GF-D8 (cell line): ENCODE results near the gene RPS15.

Source experiments
- DNase-seq: peaks from one replicate; lab custom pipeline; 2025; lab: John Stamatoyannopoulos, UW

RPS15 gene

DNA sequence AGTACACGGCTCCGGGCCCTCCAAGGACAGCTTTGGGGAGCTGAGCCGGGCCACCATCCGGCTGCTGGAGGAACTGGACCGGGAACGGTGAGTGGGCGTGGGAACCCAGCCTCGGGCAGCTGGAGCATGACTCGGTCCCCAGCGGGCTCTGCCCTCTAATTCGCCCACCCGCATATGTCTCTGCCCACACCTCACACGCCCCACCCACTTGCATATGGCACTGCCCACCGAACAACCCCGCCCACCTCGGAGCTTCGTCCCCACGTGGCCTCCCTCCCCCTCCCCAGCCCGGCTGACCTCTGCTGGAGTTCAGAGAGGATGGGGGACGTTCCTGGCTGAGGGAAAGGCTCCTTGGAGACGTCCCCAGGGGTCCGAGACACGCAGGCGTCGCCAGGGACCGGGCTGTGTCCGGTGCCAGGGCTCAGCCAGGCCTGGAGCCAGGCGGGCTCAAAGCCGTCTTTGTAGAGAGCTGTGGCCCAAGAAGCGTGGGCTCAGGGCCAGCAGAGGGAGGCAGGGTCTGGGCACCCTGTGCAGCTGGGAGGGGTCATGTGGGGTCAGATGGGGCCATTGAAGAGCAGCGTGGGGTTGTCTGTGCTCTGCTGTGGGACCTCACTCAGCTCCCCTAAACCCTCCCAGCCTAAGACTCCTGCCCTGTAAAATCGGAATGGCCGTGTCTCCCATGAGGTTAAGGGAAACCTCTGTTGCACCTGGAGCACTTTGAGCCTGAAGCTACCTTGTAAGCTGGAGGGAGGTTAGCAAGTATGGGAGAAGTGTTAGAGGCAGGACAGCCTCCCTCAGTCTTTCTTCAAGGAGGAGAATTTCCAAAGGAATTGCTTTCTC is 15.5 kb downstream of the RPS15 start:
- no peak for DNase-seq

DNA sequence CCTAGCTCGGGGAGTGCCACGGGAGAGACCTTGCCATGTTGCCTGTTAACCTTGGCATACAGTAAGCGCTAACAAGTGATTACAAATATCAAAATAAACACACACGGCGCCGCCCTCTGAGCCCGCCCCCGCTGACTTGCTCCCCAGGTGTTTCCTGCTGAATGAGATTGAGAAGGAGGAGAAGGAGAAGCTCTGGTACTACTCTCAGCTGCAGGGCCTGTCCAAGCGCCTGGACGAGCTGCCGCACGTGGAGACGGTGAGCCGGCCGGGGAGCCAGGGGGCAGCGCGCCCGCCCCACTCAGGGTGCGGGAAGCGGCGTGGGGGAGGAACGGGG is 16.8 kb downstream of the RPS15 start:
- DNase-seq, result peak; percentile 71

DNA sequence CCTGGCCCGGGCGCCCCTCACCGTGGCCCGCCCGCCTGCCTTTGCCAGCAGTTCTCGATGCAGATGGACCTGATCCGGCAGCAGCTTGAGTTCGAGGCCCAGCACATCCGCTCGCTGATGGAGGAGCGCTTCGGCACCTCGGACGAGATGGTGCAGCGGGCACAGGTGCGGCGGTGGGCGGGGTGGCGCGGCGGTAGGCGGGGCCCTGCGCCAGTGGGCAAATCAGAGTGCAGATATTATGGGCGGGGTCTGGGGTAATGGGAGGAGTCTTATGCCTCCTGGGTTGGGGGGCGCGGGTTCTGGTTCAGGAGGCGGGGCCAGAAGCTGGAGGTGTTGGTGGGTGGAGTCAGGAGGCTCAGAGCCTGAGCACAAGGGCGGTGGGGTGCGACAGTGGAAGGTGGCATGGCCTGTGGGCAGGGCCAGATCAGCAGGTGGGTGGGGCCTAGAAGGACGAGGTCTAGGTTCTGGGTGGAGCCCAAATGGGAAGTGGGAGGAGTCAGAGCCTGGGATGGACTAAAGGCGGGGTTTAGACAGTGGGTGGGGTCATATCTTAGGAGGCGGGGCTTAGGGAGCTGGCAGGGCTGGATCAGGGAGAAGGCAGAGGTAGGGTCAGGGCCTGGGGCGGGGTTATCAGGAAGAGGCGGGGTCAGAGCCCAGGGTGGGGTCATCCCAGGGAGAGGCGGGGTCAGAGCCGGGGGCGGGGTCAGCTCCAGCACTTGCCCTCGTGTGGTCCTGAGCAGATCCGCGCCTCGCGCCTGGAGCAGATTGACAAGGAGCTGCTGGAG is 17.3 kb downstream of the RPS15 start:
- DNase-seq, result peak; percentile 76

DNA sequence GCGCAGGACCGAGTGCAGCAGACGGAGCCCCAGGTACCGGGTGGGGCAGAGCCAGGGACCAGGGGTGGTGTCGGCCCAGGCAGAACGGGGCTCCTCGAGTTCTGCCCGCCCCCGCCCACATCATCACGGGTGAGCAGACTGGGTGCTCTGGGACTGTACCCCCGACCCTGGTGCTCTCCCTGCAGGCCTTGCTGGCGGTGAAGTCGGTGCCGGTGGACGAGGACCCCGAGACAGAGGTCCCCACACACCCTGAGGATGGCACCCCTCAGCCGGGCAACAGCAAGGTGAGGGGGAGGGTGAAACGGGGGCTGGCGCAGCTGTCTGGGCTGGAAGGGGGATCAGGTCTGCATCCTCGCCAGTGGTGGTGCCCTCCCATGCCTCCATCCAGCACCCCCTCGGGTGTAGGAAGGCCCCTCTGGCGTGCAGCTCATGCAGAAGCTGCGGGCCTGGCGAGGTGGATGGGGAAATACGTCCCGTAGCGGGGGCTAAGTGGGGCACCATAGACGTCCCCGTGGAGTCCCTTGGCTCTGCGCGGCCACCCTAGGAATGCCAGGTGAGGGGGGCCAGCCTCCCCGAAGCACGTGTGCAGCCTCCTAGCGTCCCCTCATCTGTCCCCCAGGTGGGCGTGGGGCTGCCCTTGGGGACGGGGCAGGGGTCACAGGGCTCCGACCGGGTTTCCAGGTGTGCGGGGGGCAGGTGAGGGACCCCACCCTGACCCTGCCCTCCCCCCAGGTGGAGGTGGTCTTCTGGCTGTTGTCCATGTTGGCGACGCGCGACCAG is 18.1 kb downstream of the RPS15 start:
- no peak for DNase-seq

DNA sequence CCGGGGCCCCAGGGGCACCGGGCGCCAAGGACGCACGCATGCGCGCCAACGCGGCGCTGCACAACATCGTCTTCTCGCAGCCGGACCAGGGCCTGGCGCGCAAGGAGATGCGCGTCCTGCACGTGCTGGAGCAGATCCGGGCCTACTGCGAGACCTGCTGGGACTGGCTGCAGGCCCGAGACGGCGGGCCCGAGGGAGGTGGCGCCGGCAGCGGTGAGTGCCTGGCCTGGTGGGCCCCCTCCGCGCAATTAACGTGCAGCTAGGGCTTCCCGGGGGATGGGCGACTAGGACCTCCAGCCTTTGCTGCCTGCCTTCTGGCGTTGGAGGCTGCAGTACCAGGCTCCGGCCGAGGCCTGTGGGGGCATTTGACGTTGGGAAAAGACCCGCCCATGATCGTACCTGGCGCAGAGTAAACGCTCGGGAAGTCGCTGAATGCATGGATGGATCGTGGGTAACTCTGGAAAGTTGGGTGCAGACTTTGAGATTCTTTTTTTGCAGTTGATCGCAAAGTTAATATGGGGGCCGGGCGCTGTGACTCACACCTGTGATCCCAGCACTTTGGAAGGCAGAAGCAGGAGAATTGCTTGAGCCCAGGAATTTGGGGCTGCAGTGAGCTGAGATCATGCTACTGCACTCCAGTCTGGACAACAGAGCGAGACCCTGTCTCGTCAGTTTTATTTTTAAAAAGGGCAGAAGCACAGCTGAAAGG is 19.0 kb downstream of the RPS15 start:
- no peak for DNase-seq

DNA sequence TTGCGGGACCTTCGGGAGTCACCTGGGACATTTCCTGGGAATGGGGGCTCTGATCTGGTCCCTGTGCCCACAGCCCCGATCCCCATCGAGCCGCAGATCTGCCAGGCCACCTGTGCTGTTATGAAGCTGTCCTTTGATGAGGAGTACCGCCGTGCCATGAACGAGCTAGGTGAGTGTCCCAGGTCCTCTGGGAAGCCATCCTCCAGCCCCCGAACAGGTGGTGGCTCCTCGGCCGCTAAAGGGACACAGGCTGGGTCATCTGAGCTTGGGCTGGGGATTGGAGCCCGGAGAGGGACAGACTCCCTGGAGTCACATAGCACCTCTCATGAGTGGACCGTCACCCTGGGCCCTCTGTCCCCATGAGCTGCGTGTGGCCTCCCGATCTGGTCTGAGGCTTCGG is 19.7 kb downstream of the RPS15 start:
- DNase-seq, result no peak

DNA sequence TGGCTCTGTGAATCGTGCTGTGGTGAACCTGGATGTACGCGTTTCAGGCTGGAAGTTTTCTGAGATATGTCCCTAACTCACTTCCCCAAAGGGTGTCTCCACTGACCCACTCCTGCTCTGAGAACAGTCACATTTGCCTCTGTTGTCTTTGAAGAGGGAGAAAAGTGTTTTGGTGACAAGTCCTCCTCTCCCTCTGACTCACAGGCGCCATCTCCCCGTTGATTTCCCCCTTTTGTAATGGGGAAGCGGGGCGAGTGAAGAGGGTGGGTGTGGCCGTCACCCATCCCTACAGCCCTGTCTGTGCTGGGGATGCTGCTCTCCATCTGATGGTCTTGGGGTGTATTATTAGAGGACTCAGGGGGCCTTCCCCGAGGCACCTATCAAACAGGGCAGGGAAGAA is 21.3 kb downstream of the RPS15 start:
- no peak for DNase-seq

DNA sequence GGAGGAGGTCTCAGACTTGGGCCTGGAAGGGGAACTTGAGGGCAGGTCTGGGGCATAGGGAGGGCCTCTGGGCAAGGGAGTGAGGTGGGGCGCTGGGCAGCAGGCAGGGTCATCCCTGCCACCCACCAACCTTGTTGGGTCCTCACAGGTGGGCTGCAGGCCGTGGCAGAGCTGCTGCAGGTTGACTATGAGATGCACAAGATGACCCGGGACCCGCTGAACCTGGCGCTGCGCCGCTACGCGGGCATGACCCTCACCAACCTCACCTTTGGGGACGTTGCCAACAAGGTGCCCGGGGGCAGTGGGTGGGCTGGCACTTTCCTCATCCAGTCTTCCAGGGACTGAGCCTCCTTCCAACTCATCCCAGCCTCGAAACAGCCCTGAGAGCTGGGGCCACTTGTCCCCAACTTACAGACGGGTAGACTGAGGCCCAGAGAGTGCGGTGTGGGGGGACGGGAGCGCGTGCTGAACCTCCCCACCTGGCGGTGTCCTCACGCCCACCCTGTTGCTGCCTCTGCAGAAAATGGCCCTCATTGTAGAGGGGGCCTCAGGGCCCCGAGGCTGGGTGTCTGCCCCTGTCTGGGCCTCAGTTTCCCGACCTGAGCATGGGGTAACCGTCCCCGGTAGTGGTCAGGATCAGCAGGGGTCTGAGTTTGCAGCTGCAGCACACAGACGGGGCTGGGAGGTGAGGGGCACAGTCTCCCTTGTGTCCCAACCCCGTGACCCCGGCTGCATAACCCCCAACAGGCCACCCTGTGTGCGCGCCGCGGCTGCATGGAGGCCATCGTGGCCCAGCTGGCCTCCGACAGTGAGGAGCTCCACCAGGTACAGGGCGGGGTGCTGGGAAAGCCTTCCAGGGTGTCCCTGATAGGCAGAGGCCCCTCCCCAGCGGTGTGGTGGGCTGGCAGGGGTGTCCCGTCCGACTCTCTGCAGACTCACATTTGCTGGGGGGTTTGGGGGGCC is 22.1 kb downstream of the RPS15 start:
- DNase-seq, result no peak

DNA sequence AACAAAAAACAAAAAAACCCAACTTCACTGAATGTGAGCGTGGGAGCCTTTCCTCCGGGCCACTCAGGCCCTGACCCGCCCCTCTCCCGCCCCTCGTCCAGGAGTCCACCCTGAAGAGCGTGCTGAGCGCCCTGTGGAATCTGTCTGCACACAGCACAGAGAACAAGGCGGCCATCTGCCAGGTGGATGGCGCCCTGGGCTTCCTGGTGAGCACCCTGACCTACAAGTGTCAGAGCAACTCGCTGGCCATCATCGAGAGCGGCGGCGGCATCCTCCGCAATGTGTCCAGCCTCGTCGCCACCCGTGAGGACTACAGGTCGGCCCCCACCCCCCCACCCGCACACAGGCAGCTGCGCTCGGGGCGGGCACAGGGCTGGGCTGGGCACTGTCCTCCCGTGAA is 23.7 kb downstream of the RPS15 start:
- no peak for DNase-seq

DNA sequence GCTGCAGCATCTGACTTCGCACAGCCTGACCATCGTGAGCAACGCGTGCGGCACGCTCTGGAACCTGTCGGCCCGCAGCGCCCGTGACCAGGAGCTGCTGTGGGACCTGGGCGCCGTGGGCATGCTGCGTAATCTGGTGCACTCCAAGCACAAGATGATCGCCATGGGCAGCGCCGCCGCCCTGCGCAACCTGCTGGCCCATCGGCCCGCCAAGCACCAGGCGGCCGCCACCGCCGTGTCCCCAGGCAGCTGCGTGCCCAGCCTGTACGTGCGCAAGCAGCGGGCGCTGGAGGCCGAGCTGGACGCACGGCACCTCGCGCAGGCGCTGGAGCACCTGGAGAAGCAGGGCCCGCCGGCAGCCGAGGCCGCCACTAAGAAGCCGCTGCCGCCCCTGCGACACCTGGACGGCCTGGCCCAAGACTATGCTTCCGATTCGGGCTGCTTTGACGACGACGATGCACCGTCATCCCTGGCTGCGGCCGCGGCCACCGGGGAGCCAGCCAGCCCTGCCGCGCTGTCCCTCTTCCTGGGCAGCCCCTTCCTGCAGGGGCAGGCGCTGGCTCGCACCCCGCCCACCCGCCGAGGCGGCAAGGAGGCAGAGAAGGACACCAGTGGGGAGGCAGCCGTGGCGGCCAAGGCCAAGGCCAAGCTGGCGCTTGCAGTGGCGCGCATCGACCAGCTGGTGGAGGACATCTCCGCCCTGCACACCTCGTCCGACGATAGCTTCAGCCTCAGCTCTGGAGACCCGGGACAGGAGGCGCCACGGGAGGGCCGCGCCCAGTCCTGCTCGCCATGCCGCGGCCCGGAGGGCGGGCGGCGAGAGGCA is 27.2 kb downstream of the RPS15 start:
- no peak for DNase-seq

DNA sequence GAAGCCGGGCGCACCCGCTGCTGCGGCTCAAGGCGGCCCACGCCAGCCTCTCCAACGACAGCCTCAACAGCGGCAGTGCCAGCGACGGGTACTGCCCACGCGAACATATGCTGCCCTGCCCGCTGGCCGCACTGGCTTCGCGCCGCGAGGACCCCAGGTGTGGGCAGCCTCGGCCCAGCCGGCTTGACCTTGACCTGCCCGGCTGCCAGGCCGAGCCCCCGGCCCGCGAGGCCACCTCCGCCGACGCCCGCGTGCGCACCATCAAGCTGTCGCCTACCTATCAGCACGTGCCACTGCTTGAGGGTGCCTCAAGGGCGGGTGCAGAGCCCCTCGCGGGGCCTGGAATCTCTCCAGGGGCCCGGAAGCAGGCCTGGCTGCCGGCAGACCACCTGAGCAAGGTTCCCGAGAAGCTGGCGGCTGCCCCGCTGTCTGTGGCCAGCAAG is 27.8 kb downstream of the RPS15 start:
- DNase-seq, result no peak

DNA sequence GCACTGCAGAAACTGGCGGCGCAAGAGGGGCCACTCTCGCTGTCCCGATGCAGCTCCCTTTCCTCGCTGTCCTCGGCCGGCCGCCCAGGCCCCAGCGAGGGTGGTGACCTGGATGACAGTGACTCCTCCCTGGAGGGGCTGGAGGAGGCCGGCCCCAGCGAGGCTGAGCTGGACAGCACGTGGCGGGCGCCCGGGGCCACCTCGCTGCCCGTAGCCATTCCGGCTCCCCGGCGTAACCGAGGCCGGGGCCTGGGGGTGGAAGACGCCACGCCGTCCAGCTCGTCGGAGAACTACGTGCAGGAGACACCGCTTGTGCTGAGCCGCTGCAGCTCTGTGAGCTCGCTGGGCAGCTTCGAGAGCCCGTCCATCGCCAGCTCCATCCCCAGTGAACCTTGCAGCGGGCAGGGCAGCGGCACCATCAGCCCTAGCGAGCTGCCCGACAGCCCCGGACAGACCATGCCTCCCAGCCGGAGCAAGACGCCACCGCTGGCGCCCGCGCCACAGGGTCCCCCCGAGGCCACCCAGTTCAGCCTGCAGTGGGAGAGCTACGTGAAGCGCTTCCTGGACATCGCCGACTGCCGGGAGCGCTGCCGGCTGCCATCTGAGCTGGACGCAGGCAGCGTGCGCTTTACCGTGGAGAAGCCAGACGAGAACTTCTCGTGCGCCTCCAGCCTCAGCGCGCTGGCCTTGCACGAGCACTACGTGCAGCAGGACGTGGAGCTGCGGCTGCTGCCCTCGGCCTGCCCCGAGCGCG is 28.4 kb downstream of the RPS15 start:
- DNase-seq, result no peak

DNA sequence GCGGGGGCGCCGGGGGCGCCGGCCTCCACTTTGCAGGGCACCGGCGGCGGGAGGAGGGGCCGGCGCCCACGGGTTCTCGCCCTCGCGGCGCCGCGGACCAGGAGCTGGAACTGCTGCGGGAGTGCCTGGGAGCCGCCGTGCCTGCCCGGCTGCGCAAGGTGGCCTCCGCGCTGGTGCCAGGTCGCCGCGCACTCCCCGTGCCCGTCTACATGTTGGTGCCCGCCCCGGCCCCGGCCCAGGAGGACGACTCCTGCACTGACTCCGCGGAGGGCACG is 29.0 kb downstream of the RPS15 start:
- no peak for DNase-seq

DNA sequence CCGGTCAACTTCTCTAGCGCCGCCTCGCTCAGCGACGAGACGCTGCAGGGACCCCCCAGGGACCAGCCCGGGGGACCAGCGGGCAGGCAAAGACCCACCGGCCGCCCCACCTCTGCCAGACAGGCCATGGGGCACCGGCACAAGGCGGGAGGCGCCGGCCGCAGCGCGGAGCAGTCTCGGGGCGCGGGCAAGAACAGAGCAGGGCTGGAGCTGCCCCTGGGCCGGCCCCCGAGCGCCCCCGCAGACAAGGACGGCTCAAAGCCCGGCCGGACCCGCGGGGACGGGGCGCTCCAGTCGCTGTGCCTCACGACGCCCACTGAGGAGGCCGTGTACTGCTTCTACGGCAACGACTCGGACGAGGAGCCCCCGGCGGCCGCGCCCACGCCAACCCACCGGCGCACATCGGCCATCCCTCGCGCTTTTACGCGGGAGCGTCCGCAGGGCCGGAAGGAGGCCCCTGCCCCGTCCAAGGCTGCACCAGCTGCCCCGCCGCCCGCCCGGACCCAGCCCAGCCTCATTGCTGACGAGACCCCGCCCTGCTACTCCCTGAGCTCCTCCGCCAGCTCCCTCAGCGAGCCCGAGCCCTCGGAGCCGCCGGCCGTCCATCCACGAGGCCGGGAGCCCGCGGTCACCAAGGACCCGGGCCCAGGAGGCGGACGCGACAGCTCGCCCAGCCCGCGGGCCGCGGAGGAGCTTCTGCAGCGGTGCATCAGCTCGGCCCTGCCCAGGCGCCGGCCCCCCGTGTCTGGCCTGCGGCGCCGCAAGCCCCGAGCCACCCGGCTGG is 29.5 kb downstream of the RPS15 start:
- no peak for DNase-seq

DNA sequence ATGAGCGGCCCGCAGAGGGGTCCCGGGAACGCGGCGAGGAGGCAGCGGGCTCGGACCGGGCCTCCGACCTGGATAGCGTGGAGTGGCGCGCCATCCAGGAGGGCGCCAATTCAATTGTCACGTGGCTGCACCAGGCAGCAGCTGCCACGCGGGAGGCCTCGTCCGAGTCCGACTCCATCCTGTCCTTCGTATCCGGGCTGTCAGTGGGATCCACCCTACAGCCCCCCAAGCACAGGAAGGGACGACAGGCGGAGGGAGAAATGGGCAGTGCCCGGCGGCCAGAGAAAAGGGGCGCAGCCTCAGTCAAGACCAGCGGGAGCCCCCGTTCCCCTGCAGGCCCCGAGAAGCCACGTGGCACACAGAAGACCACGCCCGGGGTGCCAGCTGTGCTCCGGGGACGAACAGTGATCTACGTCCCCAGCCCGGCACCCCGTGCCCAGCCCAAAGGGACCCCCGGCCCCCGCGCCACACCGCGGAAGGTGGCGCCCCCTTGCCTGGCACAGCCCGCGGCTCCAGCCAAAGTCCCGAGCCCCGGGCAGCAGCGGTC is 30.2 kb downstream of the RPS15 start:
- peak; percentile 19 for DNase-seq

DNA sequence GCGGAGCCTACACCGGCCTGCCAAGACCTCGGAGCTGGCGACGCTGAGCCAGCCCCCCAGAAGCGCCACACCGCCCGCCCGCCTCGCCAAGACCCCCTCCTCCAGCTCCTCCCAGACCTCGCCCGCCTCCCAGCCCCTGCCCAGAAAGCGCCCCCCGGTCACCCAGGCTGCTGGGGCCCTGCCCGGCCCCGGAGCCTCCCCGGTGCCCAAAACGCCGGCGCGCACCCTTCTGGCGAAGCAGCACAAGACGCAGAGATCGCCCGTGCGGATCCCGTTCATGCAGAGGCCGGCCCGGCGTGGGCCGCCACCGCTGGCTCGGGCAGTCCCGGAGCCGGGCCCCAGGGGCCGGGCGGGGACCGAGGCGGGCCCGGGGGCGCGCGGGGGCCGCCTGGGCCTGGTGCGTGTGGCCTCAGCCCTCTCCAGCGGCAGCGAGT is 30.6 kb downstream of the RPS15 start:
- no peak for DNase-seq

DNA sequence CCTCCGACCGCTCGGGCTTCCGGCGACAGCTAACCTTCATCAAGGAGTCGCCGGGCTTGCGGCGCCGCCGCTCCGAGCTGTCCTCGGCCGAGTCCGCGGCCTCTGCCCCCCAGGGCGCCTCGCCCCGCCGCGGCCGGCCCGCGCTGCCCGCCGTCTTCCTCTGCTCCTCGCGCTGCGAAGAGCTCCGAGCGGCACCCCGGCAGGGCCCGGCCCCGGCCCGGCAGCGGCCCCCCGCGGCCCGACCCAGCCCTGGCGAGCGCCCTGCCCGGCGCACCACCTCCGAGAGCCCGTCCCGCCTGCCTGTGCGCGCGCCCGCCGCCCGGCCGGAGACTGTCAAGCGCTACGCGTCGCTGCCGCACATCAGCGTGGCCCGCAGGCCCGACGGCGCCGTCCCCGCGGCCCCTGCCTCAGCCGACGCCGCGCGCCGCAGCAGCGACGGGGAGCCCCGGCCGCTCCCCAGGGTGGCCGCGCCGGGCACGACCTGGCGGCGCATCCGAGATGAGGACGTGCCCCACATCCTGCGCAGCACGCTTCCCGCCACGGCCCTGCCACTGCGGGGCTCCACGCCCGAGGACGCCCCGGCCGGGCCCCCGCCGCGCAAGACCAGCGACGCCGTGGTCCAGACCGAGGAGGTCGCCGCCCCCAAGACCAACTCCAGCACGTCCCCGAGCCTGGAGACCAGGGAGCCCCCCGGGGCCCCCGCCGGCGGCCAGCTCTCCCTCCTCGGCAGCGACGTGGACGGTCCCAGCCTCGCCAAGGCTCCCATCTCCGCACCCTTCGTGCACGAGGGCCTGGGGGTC is 31.3 kb downstream of the RPS15 start:
- no peak for DNase-seq

DNA sequence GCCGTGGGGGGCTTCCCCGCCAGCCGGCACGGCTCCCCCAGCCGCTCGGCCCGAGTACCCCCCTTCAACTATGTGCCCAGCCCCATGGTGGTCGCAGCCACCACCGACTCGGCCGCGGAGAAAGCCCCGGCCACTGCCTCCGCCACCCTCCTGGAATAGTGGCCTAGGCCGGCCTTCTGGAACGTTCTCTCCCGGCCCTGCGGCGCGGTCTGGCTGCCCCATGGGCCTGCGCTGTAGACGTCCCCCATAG is 31.8 kb downstream of the RPS15 start:
- no peak for DNase-seq
